SK-N-SH (cell line): ENCODE results near the gene CUX1.

ENCODE experiments used
- CHD2 ChIP-seq: fragments of 150-350 bp; IDR thresholded peaks from 2 replicates; pipeline ENCODE4 v1.6.1; 2018; ENCODE audit warnings: low read length; ENCODE audit not compliant: partially characterized antibody
- CTCF ChIP-seq: fragments of 200-600 bp; sonication (generic); IDR thresholded peaks from 2 replicates; pipeline ENCODE4 v1.6.1; 2017; ENCODE audit warnings: antibody characterized with exemption, mild to moderate bottlenecking, moderate library complexity
- FOSL2 ChIP-seq: IDR thresholded peaks from 2 replicates; pipeline ENCODE4 v1.4.0; 2012; ENCODE audit warnings: low read depth, mild to moderate bottlenecking, moderate library complexity, borderline replicate concordance
- GABPA ChIP-seq: IDR thresholded peaks from 2 replicates; pipeline ENCODE4 v1.4.0; 2012; ENCODE audit warnings: low read depth, mild to moderate bottlenecking
- IRF3 ChIP-seq: fragments of 150-350 bp; IDR thresholded peaks from 2 replicates; pipeline ENCODE4 v1.6.1; 2016; ENCODE audit warnings: mild to moderate bottlenecking, low read depth, low read length
- JUND ChIP-seq: IDR thresholded peaks from 2 replicates; pipeline ENCODE4 v1.4.0; 2012
- MXI1 ChIP-seq: IDR thresholded peaks from 2 replicates; pipeline ENCODE4 v1.6.1; 2012; ENCODE audit warnings: mild to moderate bottlenecking, low read depth, low read length, improper control_type of control experiment
- PBX3 ChIP-seq: IDR thresholded peaks from 2 replicates; pipeline ENCODE4; 2012
- POLR2AphosphoS5 ChIP-seq: IDR thresholded peaks from 2 replicates; pipeline ENCODE4 v1.6.1; 2012; ENCODE audit warnings: low read depth, low read length
- TCF12 ChIP-seq: IDR thresholded peaks from 2 replicates; pipeline ENCODE4 v1.4.0; 2012
- TEAD4 ChIP-seq: IDR thresholded peaks from 2 replicates; pipeline ENCODE4 v1.4.0; 2012; ENCODE audit warnings: mild to moderate bottlenecking, borderline replicate concordance; ENCODE audit not compliant: insufficient read depth
- USF2 ChIP-seq: fragments of 150-350 bp; IDR thresholded peaks from 2 replicates; pipeline ENCODE4 v1.6.1; 2017; ENCODE audit warnings: antibody characterized with exemption, low read length, low read depth, borderline replicate concordance

GRCh38 chr7:102312317-102312716 lies 494.9 kb downstream of the CUX1 start:
- TF ChIP-seq CTCF = no peak
- TF ChIP-seq GABPA = no peak
- TF ChIP-seq MXI1 = no peak
- no peak for TF ChIP-seq JUND
- no peak for TF ChIP-seq TCF12
- TF ChIP-seq POLR2AphosphoS5 = no peak
- no peak for TF ChIP-seq CHD2
- no peak for TF ChIP-seq FOSL2
- no peak for TF ChIP-seq USF2
- no peak for TF ChIP-seq IRF3
- TF ChIP-seq TEAD4 = no peak
- no peak for TF ChIP-seq PBX3
